Endodermal cell (in vitro differentiated cells): Measurements from ENCODE around the gene WNK1. TPM values are rescaled to one million over a fixed set of nuclear protein-coding genes. Genes with fewer than 3 reads are reported as not detected.
A peak's percentile ranks its signal among the peaks of the same experiment; 100 is the strongest.

ENCODE experiments used
- DNase-seq: peaks from one replicate; pipeline ENCODE4 v3.0.0-alpha.2; 2017
- H3K27ac ChIP-seq: 2 replicates; pipeline ENCODE4 v1.5.1; 2013; ENCODE audit warnings: mild to moderate bottlenecking, low read depth, low read length, moderate library complexity
- H3K27me3 ChIP-seq: 2 replicates; pipeline ENCODE4 v1.6.1; 2013; ENCODE audit warnings: mild to moderate bottlenecking, low read length, moderate library complexity; ENCODE audit not compliant: insufficient read depth, control insufficient read depth, poor library complexity, severe bottlenecking
- H3K36me3 ChIP-seq: 2 replicates; pipeline ENCODE4 v1.7.0; 2013; ENCODE audit warnings: mild to moderate bottlenecking, low read length, moderate library complexity; ENCODE audit not compliant: control insufficient read depth, insufficient read depth
- H3K4me1 ChIP-seq: one replicate; pipeline ENCODE4 v1.7.0; 2013; ENCODE audit warnings: low read length; ENCODE audit not compliant: control insufficient read depth, insufficient read depth
- H3K4me3 ChIP-seq: 2 replicates; pipeline ENCODE4 v1.5.1; 2013; ENCODE audit warnings: mild to moderate bottlenecking, low read length, moderate library complexity
- H3K9ac ChIP-seq: 2 replicates; pipeline ENCODE4 v1.6.1; 2013; ENCODE audit warnings: mild to moderate bottlenecking, low read length, moderate library complexity; ENCODE audit not compliant: poor library complexity, severe bottlenecking; ENCODE audit errors: extremely low read depth
- H3K9me3 ChIP-seq: 2 replicates; pipeline ENCODE4 v1.6.1; 2013; ENCODE audit warnings: mild to moderate bottlenecking, low read length, moderate library complexity; ENCODE audit not compliant: control insufficient read depth
- H3K27ac Mint-ChIP-seq: 2 replicates; pipeline ENCODE4 v1.8.0; 2020; ENCODE audit warnings: mixed read lengths
- H3K27me3 Mint-ChIP-seq: 2 replicates; pipeline ENCODE4 v1.8.0; 2021; ENCODE audit warnings: mild to moderate bottlenecking, mixed read lengths; ENCODE audit not compliant: insufficient read depth
- H3K36me3 Mint-ChIP-seq: 2 replicates; pipeline ENCODE4 v1.8.0; 2020; ENCODE audit warnings: low read depth, mixed read lengths
- H3K4me1 Mint-ChIP-seq: 2 replicates; pipeline ENCODE4 v1.8.0; 2020; ENCODE audit warnings: mixed read lengths
- H3K4me3 Mint-ChIP-seq: 2 replicates; pipeline ENCODE4 v1.8.0; 2020; ENCODE audit warnings: mild to moderate bottlenecking, moderate library complexity, mixed read lengths
- H3K9me3 Mint-ChIP-seq: 2 replicates; pipeline ENCODE4 v1.8.0; 2020; ENCODE audit warnings: mild to moderate bottlenecking, mixed read lengths
- WGBS, 2 experiments: methylation state at CpG; one replicate each; pipeline versions ENCODE4 v1.1.5 to v1.1.7; 2013; ENCODE audit warnings: missing lambda C conversion rate in 2 of 2, mixed read lengths in 1 of 2; ENCODE audit not compliant: insufficient coverage in 1 of 2, insufficient read length in 1 of 2; 5-methylcytosine and 5-hydroxymethylcytosine counted together
- total RNA-seq, 2 donors: library from RNA; stranded (reverse); fragmentation: NEBNext Ultra II Directional in 1 of 2; extraction: Animal tissue kit (Norgen Biotek cat#: 25700) in 1 of 2; gene quantifications; 2 replicates in 1 of 2; 3 replicates in 1 of 2; pipeline ENCODE4 v1.2.1, GENCODE V29; 2021
- TF ChIP-seq, protein P1 (sequence below): fragments of 200-600 bp; sonication (generic); conservative IDR thresholded peaks from 2 replicates; pipeline ENCODE4 v1.5.0; 2021; ENCODE audit warnings: antibody characterized with exemption, mild to moderate bottlenecking

WNK1 gene
- total RNA-seq, 2 donors from 2014 or later: 199 to 412 TPM

DNA sequence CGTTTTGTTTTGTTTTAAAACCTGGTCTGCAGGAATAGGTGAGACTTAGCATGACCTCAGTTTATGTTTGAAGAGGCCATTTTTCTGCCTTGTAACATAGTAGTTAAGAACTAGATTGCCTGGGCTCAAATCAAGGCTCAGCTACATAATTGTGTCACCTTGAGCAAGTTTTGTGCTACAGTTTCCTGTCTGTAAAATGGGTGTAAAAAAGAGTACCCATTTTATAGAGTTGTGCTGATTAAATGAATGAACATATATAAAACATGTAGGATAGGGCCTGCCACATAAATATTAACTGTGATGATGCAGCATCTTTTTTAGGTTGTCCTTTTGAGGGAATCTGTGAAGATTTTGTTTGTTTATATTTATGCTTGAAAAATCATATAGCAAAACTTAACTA lies 7.2 kb downstream of the WNK1 start:
- H3K36me3 Mint-ChIP-seq: peaks cover 54% of the 10 kb centered on the region
- H3K27ac ChIP-seq: no peak overlapping the region
- 83 to 100% methylated on average over 1 of the region's 1 CpG for WGBS, 2 experiments

DNA sequence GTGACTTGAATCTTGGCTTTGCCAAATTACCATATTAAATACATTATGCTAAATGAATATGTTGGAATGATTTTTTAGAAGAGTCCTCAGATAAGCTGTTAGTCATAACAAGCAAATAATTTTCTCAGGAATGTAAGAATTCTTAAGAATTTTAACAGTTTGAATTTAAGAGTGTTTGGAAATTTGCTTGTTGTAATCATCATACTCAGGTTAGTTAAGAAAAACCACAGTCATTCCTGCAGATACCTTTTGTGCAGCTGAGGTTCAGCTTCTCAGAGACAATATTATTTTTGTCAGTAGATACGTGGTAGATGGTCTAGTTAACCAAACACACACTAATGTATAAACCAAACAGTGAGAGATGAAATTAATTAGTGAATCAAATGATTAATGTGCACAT lies 8.9 kb downstream of the WNK1 start:
- Mint-ChIP-seq H3K36me3 (peaks cover 55% of the 10 kb centered on the region), H3K4me1 (peaks cover 19% of the 10 kb centered on the region), H3K27ac (no peak overlapping the region), H3K9me3 (peaks cover 5% of the 10 kb centered on the region), H3K4me3 (no peak overlapping the region), H3K27me3 (no peaks in the 10 kb centered on the region)
- no peak overlapping the region for H3K9ac ChIP-seq
- TF ChIP-seq, protein P1, sequence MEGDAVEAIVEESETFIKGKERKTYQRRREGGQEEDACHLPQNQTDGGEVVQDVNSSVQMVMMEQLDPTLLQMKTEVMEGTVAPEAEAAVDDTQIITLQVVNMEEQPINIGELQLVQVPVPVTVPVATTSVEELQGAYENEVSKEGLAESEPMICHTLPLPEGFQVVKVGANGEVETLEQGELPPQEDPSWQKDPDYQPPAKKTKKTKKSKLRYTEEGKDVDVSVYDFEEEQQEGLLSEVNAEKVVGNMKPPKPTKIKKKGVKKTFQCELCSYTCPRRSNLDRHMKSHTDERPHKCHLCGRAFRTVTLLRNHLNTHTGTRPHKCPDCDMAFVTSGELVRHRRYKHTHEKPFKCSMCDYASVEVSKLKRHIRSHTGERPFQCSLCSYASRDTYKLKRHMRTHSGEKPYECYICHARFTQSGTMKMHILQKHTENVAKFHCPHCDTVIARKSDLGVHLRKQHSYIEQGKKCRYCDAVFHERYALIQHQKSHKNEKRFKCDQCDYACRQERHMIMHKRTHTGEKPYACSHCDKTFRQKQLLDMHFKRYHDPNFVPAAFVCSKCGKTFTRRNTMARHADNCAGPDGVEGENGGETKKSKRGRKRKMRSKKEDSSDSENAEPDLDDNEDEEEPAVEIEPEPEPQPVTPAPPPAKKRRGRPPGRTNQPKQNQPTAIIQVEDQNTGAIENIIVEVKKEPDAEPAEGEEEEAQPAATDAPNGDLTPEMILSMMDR: no peak
- no peak for DNase-seq
- no peak overlapping the region for H3K27ac ChIP-seq
- H3K36me3 ChIP-seq: peaks cover 31% of the 10 kb centered on the region
- H3K9me3 ChIP-seq: no peaks in the 10 kb centered on the region
- H3K4me3 ChIP-seq: no peak overlapping the region
- no peaks in the 10 kb centered on the region for H3K4me1 ChIP-seq
- no peaks in the 10 kb centered on the region for H3K27me3 ChIP-seq
- WGBS, 2 experiments: no CpG with 5 or more reads among the region's 1 CpG

More for the DNA sequence above, 7.2 kb downstream of the WNK1 start:
- Histone ChIP-seq H3K4me3 (no peak overlapping the region), H3K27me3 (no peaks in the 10 kb centered on the region), H3K9ac (no peak overlapping the region), H3K9me3 (no peaks in the 10 kb centered on the region), H3K36me3 (peaks cover 27% of the 10 kb centered on the region), H3K4me1 (no peaks in the 10 kb centered on the region)
- Mint-ChIP-seq H3K4me1 (peaks cover 30% of the 10 kb centered on the region), H3K27ac (peak overlapping the region; percentile 33), H3K27me3 (no peaks in the 10 kb centered on the region), H3K9me3 (peaks cover 5% of the 10 kb centered on the region), H3K4me3 (no peak overlapping the region)
- DNase-seq: no peak
- TF ChIP-seq, protein P1: no peak

DNA sequence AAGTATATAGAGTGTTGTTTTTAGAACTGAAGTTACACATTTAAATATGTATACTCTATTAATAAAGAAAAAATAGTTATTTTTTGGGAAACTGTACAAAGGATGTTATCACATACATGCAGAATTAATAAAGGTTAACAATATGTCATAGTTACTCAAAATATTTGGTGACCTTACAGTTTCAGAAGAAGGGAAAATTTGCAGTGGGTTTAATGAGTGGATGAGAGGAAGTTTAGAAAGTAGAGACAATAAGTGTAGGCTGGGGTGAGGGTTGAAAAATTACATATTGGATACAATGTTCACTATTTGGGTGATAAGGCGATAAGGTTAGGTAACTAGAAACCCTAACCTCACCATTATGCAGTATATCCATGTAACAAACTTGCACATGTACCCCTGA lies 13.5 kb downstream of the WNK1 start:
- Mint-ChIP-seq H3K9me3 (peaks cover 5% of the 10 kb centered on the region), H3K36me3 (peaks cover 64% of the 10 kb centered on the region), H3K27ac (no peak overlapping the region), H3K4me3 (no peak overlapping the region), H3K27me3 (no peaks in the 10 kb centered on the region), H3K4me1 (peaks cover 5% of the 10 kb centered on the region)
- Histone ChIP-seq H3K27me3 (no peaks in the 10 kb centered on the region), H3K4me1 (no peaks in the 10 kb centered on the region), H3K4me3 (no peak overlapping the region), H3K9me3 (no peaks in the 10 kb centered on the region), H3K36me3 (peaks cover 28% of the 10 kb centered on the region), H3K9ac (no peak overlapping the region), H3K27ac (no peak overlapping the region)
- TF ChIP-seq, protein P1: no peak
- no CpG with 5 or more reads among the region's 1 CpG for WGBS, 2 experiments
- no peak for DNase-seq
